Limb (tissue), 2 donors: ENCODE results near the gene IFT43.
"Not testable (repeated sequence)": the region's sequence is repeated elsewhere in the genome, so short reads cannot be mapped to it uniquely, and the experiment has no call there.

Source experiments
- DNase-seq, 2 donors: peaks; one replicate each; pipeline ENCODE4 v3.0.0-alpha.2; 2016; ENCODE audit errors: extremely low spot score in 2 of 2

IFT43 gene

DNA sequence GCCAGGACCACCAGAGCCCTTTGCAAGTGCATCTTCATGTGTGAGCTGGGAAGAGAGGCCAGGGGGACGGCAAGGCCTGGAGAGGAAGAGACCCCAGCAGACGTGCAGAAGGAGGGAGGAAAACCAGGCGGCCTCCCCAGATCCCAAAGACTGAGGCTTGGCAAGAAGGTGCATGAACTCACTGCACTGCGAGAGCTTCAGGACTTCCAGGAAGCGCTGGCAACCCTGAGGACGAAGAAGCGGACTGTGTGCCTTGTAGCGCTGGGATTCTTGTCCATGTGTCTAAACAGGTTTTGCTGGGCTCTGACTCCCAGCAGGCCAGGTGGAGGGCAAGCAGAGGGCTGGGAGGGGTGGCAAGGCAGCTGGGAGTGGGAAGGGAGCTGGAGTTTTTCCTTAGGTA, 4.7 kb upstream of the IFT43 start:
- peak in 1 of 2 donors; percentile 56 for DNase-seq

- peak; percentile 90 to 94 for DNase-seq
Measured at GRCh38 chr14:75981426-75982265, 3.9 kb upstream of the IFT43 start, which contains the start of gene TGFB3. TGFB3 (minus strand) TSS chr14:75981995; CDS start chr14:75980893, 1,102 bp downstream.

DNA sequence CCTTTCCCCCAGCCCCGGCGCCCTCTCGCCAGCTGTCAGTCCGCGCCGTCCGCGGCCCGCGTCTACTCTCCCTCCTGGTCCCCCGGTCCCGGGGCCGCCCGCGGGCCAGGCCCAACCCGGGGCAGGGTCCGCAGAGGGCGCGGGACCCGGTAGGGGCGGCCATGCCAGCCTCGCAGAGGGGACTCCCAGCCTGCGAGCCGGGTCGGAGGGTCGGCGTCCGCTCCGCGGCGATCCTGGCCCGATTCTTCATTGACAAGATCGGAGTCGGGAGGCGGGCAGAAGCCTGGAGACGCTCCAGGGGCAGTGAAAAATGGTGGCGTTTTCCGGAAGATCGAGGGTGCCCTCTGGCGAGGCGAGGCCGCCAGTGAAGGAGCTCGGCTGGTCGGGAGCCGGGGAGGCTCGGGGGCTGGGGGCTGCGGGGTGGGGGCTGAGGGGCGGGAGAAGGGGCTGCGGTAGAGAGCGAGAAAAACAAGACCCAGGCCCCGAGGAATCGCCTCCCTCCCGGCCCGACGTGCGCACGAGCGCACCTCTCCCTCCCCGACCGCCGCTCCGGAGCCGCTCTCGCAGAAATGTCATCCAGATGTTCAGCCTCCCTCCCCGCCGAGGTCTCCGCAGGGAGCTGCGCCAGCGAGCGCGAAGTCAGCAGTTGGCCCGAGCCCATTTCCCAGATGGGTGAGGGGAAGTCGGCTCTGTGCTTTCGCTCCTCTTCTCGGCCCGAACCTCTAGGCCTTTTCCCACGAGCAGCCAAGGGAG, 3.1 kb upstream of the IFT43 start:
- peak; percentile 83 to 95 for DNase-seq

- DNase-seq, result no peak
Measured at GRCh38 chr14:75983019-75983358, 2.6 kb upstream of the IFT43 start.

- DNase-seq, result no peak
Measured at GRCh38 chr14:75984674-75985073, 889 bp upstream of the IFT43 start.

DNA sequence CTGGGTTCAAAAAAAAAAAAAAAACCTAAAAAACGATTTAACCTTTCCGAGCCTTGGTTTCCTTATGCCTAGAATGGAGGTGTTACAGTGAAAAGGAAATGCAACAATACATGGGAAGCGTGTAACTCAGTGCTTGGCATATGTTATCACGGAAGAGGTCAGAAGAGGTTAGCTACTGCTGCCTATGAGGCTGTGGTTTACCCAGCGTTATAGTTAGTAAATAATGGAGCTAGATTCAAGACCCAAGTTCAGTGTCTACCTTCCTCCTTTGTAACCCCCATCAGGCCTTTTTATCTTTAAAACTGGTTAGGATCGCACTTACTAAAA, 839 bp downstream of the IFT43 start:
- DNase-seq, result no peak

GRCh38 chr14:75987201-75987970, 1.8 kb downstream of the IFT43 start:
- DNase-seq, result no peak

- DNase-seq, result no peak
Measured at GRCh38 chr14:75989134-75989533, 3.6 kb downstream of the IFT43 start.

DNA sequence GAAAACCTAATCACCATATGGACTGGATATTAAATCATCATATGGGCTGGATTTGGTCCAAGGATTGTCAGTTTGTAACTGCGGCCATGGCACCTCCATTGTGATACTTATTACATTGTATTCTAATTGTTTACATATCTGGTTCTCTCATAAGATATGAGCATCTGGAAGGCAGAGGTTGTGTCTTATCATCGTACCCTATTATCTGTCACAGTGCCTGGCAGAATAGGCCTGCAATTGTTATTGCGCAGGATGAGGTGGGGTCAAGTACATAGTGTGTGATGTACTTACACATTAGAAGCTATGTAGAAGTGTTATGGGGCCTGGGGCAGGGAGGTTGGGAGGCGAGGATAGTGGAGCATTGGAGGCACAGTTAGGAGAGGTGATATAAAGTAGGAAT, 4.7 kb downstream of the IFT43 start:
- no peak for DNase-seq

GRCh38 chr14:75991753-75992152, 6.2 kb downstream of the IFT43 start:
- no peak for DNase-seq

DNA sequence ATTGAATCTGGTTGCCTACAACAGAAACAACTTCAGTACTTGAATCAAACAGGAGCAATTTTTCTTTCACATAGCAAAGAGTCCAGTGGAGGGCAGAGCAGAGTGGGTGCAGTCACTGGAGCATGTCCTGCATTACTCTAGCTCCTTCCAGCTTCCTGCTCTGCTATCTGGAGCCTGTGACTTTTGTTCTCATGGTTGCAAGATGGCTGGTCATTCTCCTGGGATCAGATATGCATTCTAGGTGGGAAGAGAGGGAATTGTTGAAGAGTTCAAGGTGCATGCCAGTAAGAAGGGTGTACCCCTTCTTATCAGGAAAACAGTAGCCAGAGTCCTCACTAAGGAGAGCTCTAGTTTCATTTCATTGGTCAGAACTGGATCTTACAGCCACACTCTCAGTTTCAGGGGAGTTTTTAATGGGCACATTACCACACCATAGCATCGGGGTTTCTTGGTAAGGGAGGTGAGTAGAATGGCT, 8.0 kb downstream of the IFT43 start:
- DNase-seq, result no peak

DNA sequence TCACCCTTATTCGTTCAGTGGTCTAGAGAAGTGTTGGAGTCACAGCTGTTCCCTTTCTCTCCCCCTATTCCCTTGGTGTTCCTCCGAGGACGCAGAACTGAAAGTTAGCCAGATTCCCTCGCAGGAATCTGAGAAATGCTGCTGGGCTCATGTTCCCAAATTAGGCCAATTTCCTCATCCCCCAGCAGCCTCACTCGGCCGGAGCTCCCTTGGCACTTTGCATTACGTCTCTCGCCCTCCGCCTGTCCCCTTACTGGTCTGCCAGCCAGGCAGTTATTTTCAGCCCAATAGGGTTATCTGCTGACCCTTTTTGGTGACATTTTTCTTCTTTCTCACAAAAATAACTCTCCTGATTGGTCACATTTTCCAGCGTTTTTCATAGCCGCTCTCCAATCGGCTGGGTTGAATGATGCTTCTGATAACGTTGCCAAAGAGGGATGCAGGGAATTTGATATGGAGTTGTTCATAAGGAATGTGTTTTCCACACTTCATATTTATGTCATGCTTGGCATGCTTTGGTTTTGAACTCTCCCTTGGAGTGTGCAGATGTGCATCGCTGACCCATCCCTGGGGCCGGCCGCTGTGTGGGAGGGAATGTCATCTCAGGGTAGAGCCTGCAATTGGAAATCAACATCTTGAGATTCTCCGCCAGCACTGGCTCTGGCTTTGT, 9.9 kb downstream of the IFT43 start:
- peak; percentile 46 to 58 for DNase-seq

- no peak for DNase-seq
Measured at GRCh38 chr14:75996488-75996887, 10.9 kb downstream of the IFT43 start.

DNA sequence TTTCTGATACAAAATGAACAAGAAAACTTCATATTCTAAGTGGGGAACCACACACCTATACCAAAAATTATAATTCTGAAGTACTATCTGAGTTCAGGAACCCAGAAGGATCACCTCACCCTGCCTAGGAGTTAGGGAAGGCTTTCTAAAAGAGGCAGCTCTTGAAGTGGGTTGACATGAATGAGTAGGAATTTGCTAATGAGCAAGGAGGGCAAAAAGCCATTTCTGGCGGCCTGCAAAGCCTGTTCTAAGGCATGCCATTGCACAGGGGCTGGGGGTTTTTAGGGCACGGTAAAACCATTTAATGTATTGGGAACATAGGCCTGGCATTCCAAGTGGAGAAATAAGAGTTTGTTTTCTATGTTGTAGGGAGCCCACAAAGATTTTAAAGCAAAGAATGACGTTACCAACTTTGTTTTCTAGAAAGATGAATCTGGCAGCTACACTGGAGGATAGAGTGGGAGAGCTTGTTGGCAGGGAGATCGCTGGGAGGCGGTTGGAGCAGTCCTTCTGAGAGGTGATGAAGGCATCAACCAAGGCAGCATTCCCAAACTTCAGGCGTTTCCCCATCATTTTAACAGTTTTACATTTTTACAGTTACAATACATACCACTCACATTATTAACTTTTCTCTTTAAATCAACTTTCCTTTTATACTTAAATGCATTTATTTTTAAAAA, 14.1 kb downstream of the IFT43 start:
- no peak for DNase-seq

DNA sequence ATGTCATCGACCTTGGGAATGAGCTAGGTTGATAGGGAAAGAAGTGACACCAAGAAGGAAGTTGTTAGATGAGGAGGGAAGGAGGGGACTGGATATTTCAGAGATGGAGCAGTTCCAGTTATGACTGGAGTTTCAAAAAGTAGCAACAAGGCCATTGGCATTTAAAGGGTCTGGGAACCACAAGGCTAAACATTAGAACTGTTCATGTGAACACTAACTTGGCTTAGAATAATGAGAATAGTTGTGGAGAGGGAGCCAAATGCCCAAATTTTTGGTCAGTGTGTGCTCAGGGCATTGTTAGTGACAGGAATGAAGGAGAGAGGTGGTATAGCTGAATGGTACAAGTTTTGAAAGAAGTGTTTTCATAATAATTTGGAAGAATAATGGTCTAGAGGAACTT, 16.8 kb downstream of the IFT43 start:
- no peak for DNase-seq

DNA sequence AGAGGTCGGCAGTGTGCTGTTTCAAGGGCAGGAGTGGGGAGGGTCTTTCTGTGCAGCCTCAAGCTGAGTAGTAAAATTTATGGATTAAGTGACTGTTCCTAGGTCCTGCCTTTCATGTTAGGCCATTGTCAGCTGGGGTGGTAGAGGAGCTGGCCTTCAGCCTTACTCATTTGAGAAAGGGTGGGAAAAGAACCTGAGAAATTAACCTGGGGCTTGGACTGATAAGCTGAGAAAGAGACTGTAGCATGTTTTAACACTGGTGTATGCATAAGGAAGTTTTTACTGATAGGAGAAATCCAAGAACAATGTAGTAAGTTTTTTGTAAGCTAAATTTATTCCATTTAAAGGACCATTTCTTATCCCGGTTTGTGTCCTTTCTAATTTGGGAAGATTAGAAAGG, 20.7 kb downstream of the IFT43 start:
- DNase-seq, result no peak

GRCh38 chr14:76007379-76007778, 21.8 kb downstream of the IFT43 start:
- DNase-seq, result no peak

- DNase-seq, result no peak
Measured at GRCh38 chr14:76007852-76008251, 22.3 kb downstream of the IFT43 start.

GRCh38 chr14:76009627-76010026, 24.1 kb downstream of the IFT43 start:
- DNase-seq, result not testable (repeated sequence)

GRCh38 chr14:76011930-76012329, 26.4 kb downstream of the IFT43 start:
- DNase-seq, result no peak

GRCh38 chr14:76012354-76012753, 26.8 kb downstream of the IFT43 start:
- peak; percentile 38 to 69 for DNase-seq
